ACC112 (cell line): Measurements from ENCODE around the gene FEN1.

Experiments used
- H2AFZ ChIP-seq: fragments of 200-600 bp; sonication (generic); one replicate; pipeline ENCODE4 v1.6.0; 2017; ENCODE audit warnings: antibody characterized with exemption, low read length; ENCODE audit not compliant: unreplicated experiment
- H3K27ac ChIP-seq: fragments of 200-600 bp; sonication (generic); 2 replicates; pipeline ENCODE4 v1.5.1; 2014; ENCODE audit warnings: low read depth, mild to moderate bottlenecking, antibody characterized with exemption, low read length, moderate library complexity
- H3K27me3 ChIP-seq: fragments of 200-600 bp; sonication (generic); 2 replicates; pipeline ENCODE4 v1.6.1; 2014; ENCODE audit warnings: mild to moderate bottlenecking, antibody characterized with exemption, low read length, moderate library complexity, mixed read lengths; ENCODE audit not compliant: insufficient read depth
- H3K36me3 ChIP-seq: fragments of 200-600 bp; sonication (generic); 2 replicates; pipeline ENCODE4 v1.6.1; 2016; ENCODE audit warnings: mild to moderate bottlenecking, antibody characterized with exemption, low read length, moderate library complexity, mixed read lengths; ENCODE audit not compliant: insufficient read depth
- H3K4me1 ChIP-seq: fragments of 200-600 bp; sonication (generic); one replicate; pipeline ENCODE4 v1.6.1; 2016; ENCODE audit warnings: low read length, mixed read lengths; ENCODE audit not compliant: insufficient read depth, unreplicated experiment, control insufficient read depth
- H3K4me3 ChIP-seq: fragments of 200-600 bp; sonication (generic); 2 replicates; pipeline ENCODE4 v1.5.1; 2014; ENCODE audit warnings: mild to moderate bottlenecking, low read depth, low read length
- H3K79me2 ChIP-seq: fragments of 200-600 bp; sonication (generic); one replicate; pipeline ENCODE4 v1.6.0; 2016; ENCODE audit warnings: low read length; ENCODE audit not compliant: control insufficient read depth, unreplicated experiment, insufficient read depth

Gene FEN1

DNA sequence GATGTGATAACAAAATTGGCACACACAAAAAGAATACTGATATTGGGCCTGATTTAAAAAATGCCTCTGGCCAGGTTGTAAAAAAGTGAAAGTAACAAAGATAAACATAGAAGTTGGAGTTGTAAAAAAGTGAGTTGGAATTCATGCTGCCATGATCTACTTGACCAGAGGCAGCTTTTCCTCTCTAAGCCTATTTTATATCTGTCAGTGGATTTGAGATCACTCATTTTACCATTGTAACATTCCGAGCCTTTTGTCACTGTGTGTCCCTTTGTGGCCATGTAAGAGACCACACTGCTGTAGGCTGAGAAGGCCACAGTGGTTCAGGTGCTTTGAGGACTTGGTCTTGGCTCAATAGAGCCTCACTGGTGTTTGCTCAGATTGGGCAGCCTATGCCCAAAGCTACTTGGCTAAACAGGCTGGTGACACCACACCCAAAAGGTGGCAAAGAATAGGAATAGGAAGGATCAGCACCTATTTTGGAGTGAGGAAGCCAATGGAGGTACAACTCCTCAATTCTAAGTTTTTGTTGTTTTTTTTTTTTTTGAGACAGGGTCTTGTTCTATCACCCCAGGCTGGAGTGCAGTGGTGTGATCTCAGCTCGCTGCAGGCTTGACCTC is 7.1 kb downstream of the FEN1 start:
- H3K79me2 ChIP-seq: peaks cover 38% of the 10 kb centered on the region

DNA sequence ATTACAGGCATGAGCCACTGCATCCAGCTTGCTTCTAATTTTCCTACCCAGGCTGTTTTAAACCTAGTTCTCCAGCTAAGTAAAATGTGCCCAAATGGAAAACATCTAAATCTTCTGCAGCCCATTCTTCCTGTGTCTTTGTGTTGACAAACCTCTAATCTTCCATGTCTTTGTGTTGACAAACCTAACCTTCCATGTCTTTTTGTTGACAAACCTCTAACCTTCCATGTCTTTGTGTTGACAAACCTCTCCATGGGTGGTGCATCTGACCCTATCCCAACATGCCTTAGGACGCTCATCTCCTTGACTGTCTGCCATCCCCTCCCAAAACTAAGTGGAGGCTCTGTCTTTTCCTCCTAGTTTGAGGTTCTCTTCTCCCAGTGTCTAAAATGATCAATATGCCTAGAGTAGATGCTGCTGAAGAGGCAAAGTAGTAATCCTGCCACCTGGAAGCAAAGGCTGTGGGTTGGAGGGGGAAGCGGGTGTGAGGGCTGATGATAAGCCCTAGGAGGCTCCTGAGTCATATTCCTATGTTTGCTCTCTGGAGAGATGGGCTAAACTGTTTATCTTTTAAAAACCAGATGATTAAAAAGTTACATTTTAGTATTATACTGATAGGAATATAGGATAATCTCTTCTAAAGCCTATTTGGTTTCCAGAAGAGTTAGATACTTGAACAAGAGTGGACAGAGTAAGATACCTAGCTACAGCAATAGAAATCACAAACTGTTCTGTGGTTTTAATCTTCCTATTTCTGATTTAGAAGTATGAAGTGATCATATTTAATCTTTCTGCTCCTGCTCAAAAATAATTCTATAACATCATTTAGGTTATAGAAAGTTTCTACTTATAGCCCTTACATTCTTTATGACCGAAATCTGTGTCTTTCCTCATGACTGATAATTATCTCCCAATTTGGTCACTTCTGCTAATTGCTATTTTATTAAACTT is 7.9 kb downstream of the FEN1 start:
- Histone ChIP-seq H3K4me3 (no peak overlapping the region), H3K27me3 (no peaks in the 10 kb centered on the region), H3K27ac (no peak overlapping the region), H3K79me2 (peaks cover 30% of the 10 kb centered on the region), H2AFZ (no peak overlapping the region), H3K4me1 (peaks cover 13% of the 10 kb centered on the region), H3K36me3 (peaks cover 6% of the 10 kb centered on the region; the same call in 1 of the 2 replicates)

More for the DNA sequence above, 7.1 kb downstream of the FEN1 start:
- no peak overlapping the region for H2AFZ ChIP-seq
- H3K27me3 ChIP-seq: no peaks in the 10 kb centered on the region
- peaks cover 3% of the 10 kb centered on the region; the same call in 1 of the 2 replicates for H3K36me3 ChIP-seq
- H3K4me1 ChIP-seq: peaks cover 14% of the 10 kb centered on the region
- H3K4me3 ChIP-seq: no peak overlapping the region
- H3K27ac ChIP-seq: no peak overlapping the region

DNA sequence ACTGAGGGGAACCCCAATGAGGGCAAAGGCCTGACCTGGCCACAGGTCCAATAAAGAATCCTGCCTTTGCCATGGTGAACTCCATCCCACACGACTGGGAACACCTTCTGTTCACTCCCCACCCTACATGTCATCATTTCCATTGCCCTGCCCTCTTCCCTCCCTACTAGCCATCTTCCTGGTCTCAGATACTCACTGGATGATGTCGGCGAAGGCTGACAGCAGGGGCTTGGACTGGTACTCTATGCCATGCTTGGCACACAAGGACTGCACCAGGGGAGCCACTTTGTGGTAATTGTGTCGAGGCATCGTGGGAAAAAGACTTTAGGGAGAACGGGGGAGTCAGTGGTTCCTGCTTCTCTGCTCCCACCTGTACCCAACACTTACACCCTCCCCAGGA is 9.9 kb downstream of the FEN1 start:
- Histone ChIP-seq H3K27me3 (no peaks in the 10 kb centered on the region), H2AFZ (no peak overlapping the region), H3K4me3 (no peak overlapping the region), H3K36me3 (peaks cover 10% of the 10 kb centered on the region), H3K4me1 (peaks cover 13% of the 10 kb centered on the region), H3K27ac (no peak overlapping the region), H3K79me2 (peaks cover 12% of the 10 kb centered on the region)

DNA sequence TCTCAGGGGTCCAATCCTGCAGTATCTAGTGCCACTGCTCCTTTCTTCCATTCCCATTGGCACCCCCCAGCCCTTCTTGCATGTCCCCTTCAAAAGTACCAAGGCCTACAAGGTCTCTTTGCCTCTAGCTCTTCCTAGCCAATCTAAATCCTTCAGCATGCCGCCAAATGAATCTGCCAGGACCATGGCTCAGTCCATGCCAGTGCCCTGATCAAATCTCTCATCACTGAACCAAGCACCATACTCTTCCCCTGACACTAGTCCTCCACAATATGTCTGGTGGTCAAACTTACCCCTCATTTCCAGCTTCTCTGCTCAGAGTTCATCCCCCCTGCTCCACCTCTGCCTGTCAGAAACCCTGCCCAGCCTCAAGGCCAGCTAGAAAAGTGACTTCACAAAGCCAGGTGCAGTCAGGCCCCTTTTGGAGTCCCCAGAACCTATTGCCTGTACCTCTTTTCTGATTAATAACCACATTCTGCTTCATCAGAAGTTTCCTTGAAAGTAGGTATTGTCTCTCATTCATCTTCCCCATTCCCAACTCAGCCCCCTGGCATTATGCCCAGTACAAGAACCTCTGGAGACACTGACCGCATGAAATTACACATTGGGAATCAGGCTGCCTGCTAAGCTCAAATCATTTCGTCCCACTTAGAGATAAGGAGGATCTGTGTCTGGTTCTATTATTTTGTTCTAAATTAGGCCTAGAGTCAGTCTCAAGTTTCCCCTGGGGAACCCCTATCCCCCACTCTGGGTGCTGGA is 11.4 kb downstream of the FEN1 start:
- no peak overlapping the region for H2AFZ ChIP-seq
- H3K27ac ChIP-seq: no peak overlapping the region
- H3K27me3 ChIP-seq: no peaks in the 10 kb centered on the region
- peaks cover 16% of the 10 kb centered on the region for H3K36me3 ChIP-seq
- H3K4me3 ChIP-seq: no peak overlapping the region
- peaks cover 13% of the 10 kb centered on the region for H3K4me1 ChIP-seq
- peaks cover 3% of the 10 kb centered on the region for H3K79me2 ChIP-seq

DNA sequence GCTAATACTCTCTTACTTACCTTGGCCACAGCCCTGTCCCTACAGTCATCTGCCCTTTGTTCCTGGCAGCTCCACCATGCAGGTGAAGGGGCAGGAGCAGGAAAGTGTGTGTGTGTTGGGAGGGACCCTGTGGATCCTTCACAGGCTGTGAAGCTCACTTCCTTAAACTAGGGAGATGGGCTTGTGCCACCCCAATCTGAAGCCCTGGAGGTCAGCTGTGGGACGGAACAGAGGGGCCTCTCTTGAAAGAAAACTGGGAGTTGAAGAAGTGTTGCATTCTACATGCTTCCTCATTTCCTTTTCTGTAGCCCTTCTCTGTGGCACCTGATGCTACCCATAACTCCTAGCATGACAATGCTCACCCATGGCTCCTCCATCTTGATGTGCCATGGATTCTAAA is 12.4 kb downstream of the FEN1 start:
- H3K79me2 ChIP-seq: no peaks in the 10 kb centered on the region
- H3K27me3 ChIP-seq: no peaks in the 10 kb centered on the region
- no peak overlapping the region for H2AFZ ChIP-seq
- no peak overlapping the region for H3K4me3 ChIP-seq
- no peak overlapping the region for H3K27ac ChIP-seq
- peaks cover 25% of the 10 kb centered on the region for H3K36me3 ChIP-seq
- peaks cover 7% of the 10 kb centered on the region for H3K4me1 ChIP-seq

DNA sequence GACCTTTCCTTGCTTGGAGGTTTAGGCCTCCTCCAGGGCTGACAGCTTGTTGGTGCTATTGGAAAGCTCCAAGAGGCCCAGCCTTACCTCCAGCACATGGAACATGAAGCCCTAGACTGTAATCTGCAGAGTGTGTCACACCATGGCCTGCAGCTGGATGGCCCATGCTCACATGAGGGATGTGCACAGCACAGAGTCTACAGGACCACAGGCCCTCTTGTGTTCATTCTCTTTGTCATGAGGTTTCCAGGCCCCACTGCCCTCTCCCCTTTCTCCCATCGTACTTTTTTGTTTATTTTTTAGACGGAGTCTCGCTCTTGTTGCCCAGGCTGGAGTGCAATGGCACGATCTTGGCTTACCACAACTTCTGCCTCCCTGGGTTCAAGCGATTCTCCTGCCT is 14.1 kb downstream of the FEN1 start:
- no peaks in the 10 kb centered on the region for H3K27me3 ChIP-seq
- peaks cover 7% of the 10 kb centered on the region for H3K4me1 ChIP-seq
- peaks cover 34% of the 10 kb centered on the region for H3K36me3 ChIP-seq
- H3K4me3 ChIP-seq: no peak overlapping the region
- H3K79me2 ChIP-seq: no peaks in the 10 kb centered on the region
- no peak overlapping the region for H2AFZ ChIP-seq
- no peak overlapping the region for H3K27ac ChIP-seq

DNA sequence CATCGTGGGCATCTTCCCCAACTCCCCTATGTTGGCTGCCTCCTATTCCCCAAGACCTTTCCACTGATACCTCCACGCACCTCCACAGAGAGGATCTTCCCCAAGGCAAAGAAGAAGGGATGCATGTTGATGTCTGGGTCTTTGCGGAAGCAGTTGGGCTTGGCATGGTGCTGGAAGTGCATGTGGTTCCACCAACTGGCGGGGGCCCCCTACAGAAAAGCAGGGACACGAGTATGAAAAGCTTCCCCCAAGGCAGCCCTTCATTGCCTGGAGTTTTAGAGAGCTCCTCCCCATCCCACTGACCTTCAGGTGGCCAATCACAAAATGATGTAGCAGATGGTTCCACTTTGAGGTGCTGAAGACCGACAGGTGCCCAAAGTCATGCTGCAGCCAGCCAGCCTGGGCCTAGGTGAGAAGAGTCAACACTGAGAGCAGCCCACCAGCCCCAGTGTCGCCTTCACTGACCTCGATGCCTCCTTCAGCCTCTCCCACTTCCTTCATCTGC is 18.0 kb downstream of the FEN1 start:
- Histone ChIP-seq H3K4me1 (no peaks in the 10 kb centered on the region), H3K27me3 (no peaks in the 10 kb centered on the region), H3K4me3 (no peak overlapping the region), H3K79me2 (peaks cover 10% of the 10 kb centered on the region), H2AFZ (no peak overlapping the region), H3K36me3 (peaks cover 50% of the 10 kb centered on the region), H3K27ac (no peak overlapping the region)

DNA sequence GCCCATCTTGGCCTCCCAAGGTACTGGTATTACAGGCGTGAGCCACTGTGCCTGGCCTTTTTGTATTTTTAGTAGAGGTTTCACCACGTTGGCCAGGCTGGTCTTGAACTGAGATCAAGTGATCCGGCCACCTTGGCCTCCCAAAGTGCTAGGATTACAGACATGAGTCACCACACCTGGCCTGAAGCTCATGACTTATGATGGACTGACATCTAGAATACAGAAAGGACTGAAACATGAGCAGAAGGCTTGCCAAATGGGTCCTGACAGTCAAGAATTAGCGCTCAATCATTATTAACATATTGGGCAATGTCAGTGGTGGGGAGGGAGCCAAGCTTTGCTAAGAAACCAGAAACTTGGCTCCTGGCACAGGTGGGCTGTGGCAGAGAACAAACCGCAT is 19.1 kb downstream of the FEN1 start:
- no peak overlapping the region for H3K4me3 ChIP-seq
- no peak overlapping the region for H2AFZ ChIP-seq
- H3K27ac ChIP-seq: no peak overlapping the region
- peaks cover 50% of the 10 kb centered on the region for H3K36me3 ChIP-seq
- H3K79me2 ChIP-seq: peaks cover 10% of the 10 kb centered on the region
- H3K27me3 ChIP-seq: no peaks in the 10 kb centered on the region
- H3K4me1 ChIP-seq: no peaks in the 10 kb centered on the region

DNA sequence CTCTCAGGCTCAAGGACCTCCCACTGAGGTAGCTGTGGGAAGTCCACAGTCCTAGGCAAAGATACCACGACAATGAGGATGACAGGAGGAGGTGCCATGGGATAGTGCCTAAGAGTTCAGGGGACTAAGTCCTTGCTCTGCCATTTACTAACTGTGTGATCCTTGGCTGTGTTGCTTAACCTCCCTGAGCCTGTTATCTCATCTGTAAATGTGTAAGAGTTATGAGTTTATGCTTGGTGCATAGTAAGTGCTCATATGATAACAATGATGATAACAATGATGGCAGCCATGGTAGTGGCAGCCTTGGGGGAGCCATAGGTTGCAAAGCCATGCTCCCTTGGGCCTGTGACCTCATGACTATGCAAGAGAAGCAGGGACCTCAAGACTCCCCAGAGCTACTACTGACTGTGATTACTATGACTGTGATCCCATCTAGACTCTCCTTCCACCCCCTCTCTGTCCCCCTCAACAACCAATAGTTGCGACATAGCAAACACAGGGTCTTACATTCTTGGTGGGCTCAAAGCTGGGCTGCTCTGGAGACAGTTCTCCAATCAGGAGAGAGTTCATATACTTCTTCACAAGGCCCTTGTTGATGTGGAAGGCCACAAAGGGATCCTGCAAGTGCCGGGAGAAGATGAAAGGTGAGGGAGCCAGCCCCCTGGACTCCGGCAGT is 20.2 kb downstream of the FEN1 start:
- Histone ChIP-seq H3K27me3 (no peaks in the 10 kb centered on the region), H3K4me1 (peaks cover 6% of the 10 kb centered on the region), H2AFZ (no peak overlapping the region), H3K4me3 (no peak overlapping the region), H3K36me3 (peaks cover 45% of the 10 kb centered on the region), H3K79me2 (peaks cover 12% of the 10 kb centered on the region), H3K27ac (no peak overlapping the region)
